ELF-1 (cell line): ENCODE results near the gene COL9A3.

Experiments
- DNase-seq: peaks from one replicate; pipeline ENCODE4 v3.0.0-alpha.2; 2016; ENCODE audit warnings: low read depth, low spot score

Gene COL9A3

DNA sequence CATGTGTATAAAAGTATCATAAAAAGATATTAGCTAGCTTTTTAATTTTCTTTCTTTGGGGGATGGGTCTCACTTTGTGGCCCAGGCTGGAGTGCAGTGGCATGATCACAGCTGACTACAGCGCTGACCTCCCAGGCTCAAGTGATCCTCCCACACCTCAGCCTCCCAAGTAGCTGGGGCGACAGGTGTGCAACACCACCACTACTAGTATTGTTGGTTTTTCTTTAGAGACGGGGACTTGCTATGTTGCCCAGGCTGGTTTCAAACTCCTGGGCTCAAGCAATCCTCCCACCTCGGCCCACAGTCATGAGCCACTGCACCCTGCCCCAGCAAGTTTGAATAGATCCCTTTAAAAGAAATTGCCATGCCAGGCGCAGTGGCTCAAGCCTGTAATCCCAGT lies 38.3 kb downstream of the COL9A3 start:
- no peak for DNase-seq

DNA sequence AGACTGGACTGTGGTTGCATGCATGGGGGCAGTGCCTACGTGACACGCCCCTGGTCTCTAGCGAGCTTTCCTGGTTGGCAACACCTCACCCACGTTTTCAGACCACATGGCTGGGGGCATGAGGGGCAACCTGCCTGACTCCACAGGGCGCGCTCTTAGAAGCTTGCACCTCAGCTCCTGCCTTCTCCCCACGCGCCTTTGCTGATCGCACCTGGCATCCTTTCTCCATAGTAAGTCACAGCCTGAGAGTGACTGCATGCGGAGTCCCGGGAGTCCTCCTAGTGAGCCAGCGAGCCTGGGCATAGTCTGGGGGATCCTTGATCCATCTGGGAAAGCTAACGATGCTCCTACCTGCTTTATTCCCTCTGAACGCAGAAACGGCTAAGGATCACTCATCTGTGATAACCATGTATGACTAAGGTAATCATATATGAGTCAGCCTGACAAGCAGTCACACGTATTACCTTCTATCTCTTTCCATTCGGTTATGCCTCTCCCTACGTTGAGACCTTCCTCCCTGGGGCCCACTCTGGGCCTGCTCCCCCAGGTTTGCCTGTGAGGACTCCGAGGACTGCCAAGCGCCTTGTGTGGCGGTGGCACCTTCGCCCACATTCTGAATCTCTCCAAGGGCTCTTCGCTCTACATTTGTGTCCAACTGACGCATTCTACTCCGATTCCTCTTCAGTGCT lies 40.2 kb downstream of the COL9A3 start:
- DNase-seq, result no peak

DNA sequence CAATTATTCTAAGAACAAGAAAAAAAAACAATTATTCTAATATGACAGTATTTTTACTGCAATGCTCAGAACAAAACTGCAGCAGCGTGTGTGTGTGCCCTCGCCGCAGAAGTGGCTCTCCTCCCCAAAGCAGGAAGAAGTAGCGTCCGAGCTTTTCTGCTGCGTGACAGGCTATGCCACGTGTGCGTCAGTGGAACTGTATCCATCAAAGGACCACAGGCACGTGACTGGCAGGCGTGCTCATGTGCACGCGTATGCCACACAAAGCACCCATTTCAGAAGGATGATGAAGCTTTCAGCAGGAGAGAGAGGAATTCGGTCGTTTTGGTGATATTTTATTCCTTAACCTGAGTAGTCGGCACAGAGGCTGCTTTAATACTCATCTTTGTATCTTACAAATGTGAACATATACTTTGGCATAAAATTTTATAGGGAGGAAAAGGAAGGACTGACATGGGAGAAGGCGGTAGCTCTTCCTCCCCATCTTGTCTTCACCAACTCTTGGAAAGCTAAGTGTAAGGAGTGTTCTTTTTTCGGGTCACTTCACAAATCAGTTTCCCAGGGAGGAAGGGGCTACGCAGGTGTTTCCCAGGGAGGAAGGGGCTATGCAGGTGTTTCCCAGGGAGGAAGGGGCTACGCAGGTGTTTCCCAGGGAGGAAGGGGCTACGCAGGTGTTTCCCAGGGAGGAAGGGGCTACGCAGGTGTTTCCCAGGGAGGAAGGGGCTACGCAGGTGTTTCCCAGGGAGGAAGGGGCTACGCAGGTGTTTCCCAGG lies 41.4 kb downstream of the COL9A3 start:
- no peak for DNase-seq

DNA sequence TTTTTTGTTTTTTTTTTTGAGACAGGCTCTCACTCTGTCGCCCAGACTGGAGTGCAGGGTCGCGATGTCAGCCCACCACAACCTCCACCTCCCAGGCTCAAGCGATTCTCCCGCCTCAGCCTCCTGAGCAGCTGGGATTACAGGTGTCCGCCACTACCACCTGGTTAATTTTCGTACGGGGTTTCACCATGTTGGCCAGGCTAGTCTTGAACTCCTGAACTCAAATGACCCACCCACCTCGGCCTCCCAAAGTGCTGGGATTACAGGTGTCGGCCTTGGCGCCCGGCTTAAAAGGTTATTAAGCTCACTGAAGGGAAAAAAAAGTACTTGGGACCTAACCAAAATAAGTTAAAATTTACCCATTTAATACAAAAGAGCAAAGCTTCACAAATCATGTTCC lies 42.9 kb downstream of the COL9A3 start:
- DNase-seq, result no peak

DNA sequence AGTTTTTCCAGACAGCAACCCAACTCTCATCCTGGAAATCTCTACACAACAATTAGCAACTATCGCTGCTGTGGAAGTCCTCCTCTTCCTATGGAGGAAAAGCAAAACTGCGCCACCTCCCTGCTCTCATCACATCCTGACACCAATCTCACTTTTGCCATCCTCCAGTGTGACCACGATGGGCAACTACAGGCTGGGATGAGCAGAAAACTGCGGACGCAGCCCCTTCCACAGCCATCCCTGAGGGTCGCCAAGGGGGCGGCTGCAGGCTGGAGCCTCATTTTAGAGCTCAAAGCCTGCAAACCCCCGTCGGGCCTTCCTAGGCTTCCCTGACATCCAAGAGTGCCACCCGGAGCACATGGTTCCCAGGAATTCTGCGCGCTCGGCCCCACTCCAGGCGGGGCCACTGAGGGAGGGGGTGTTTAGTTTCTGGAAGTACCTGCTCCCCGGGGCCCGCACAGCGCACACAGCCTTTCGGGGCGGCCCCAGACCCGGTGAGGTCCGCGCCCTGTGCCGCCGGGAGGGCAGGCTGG lies 43.6 kb downstream of the COL9A3 start:
- peak; percentile 50 for DNase-seq

DNA sequence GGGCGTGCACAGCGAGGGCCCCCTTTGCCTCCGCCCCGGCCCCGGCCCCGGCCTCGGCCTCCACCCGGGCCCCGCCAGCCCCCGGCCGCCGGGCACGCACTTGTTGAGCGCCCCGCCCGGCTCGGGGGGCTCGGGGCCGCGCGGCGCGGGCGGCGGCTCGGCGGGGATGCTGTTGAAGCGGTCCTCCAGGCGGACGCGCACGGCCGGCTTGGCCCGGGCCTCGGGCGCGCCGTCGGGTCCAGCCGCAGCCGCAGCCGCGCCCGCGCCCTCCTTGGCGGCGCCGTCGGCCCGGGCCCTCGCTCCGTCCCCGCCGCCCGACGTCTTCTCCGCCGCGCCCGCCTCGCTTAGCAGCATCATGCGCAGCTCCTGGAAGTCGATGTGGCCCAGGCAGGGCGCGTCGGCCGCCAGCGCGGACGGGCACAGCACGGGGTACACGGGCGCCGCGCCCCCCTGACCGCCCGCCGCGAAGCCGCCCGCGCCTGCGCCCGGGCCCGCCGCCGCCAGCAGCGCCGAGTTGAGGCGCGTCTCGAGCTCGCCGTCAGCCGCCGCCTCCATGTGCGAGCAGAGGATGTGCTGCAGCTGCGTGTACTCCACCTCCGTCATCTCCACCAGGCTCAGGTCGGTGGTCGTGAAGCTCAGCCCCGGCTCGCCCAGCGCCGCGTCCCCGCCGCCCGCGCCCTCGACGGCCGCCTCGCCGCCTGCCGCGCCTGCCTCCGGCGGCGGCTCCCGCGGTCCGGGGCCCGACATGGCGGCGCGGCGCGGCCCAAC lies 44.3 kb downstream of the COL9A3 start:
- DNase-seq, result no peak

DNA sequence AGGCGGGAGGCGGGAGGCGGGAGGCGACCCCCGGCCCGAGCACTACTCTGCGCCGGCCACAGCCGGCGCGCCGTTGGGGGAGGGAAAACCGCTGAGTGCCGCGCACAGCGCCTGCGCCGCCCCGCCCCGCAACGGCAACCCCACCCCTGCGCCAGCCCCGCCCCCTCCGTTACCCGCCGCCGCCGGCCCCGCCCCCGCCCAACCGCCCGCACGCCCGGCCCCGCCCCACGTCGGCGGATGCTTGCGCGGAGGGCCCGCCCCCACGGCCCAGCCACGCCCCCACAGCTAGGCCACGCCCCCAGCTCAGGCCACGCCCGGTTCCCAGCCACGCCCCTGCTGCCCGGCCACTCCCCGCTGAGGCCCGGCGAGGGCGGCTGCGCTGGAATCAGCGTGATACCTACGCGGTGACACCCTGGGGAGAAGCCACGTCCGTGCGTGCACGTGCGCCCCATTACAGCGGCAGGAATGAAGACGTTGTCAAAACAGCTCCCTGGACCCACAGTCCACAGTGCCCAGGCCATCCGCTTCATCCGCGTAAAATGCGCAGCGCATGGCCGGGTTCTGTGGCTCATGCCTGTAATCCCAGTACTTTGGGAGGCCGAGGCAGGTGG lies 45.0 kb downstream of the COL9A3 start, which contains the start of gene TCFL5:
TCFL5 (minus strand) TSS at position 97 of the 611 bp plus-strand sequence. CDS start 152 bp downstream, outside the sequence.
- peak; percentile 83 for DNase-seq

DNA sequence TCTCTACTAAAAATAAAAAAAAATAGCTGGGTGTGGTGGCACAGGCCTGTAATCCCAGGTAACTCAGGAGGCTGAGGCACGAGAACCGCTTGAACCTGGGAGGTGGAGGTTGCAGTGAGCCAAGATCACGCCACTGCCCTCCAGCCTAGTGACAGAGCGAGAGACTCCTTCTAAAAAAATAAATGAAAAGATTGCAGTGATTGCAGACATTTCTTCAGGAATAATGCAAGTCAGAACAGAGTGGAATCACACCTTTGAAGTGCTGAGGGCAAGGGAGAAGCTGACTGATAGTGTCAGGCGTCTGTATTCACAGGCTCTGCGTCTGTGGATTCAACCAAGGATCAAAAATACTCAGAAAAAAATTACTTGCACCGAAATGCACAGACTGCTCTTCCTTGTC lies 47.4 kb downstream of the COL9A3 start:
- no peak for DNase-seq

DNA sequence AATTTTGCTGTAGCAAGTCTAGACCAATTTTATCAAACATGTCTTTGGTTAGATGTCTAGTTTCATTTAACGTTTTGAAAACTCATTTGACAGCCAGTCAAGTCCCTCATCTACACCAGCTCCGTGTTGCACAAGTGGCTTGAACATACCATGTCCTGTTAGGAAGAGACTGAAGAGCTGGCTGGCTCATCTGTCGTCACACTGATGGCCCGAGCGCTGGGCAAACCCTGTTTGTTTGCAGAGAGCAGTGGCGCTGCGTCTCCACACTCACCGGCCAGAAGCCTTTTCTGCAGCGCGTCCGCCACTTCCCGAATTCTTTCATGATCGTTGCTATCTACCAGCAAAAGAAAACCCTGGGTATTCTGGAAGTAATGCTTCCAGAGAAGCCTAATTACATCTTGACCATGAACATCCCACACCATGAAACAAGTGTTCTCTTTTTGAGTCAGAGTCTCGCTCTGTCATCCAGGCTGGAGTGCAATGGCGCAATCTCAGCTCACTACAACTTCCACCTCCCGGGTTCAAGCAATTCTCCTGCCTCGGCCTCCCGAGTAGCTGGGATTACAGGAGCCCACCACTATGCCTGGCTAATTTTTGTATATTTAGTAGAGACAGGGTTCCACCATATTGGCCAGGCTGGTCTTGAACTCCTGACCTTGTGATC lies 55.5 kb downstream of the COL9A3 start:
- DNase-seq, result no peak

DNA sequence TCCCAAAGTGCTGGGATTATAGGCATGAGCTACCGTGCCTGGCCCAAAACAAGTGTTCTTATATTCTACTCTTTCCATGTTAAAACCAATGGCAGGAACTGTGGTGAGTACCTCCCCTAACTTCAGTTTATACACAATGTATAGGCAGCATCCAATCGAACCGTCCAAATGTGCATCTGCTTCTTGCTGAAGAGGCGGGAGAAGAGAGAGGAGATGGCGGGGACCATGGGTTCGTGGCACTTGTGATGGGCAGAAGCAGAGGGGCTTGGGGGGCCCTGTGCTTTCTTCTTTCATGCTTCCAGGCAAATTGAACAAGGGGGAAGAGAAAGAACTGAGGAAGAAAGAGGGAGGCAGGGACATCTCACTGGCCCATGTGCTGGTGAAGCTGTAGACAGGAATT lies 56.0 kb downstream of the COL9A3 start:
- no peak for DNase-seq

DNA sequence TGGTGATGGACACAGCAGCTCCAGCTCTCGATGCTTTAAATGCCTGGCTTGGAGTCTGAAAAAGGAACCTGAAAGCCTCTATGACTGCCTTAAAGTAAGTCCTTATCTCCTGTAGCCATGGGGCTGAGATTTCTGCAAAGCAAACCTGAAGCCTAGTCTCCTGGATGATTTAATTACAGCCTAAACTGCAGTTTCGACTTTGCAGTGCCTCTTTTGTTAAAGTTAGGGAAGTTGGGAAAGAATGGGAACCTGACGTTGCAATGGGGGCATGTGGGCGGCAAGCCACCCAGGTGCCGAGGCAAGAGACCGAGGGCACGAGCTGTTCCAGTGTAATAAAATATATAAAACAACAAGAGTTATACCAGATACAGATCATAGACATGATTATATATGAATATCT lies 56.4 kb downstream of the COL9A3 start:
- DNase-seq, result no peak

DNA sequence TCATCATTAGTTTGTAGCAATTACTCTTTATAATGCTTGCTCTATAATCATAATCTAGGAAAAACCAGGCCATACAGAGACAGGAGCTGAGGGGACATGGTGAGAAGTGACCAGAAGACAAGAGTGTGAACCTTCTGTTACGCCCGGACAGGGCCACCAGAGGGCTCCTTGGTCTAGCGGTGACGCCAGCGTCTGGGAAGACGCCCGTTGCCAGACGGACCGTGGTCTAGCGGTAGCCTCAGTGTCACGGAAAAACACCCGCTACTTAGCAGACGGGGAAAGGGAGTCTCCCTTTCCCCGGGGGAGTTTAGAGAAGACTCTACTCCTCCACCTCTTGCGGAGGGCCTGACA lies 56.8 kb downstream of the COL9A3 start:
- peak; percentile 65 for DNase-seq

DNA sequence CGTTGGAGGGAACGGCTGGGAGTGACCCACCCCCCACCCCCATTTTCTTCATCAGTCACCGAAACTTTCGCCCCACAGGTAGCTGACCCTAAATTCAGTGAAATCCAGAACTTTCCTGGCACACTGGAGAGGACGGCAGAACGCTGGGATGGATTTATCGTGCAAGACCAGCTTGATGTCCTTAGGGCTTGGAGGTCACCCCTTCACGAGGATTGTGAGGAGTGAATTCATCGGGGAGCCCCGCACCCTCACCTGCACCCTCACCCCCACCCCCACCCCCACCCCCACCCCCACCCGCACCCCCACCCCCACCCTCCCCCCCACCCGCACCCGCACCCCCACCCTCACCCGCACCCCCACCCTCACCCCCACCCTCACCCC lies 58.1 kb downstream of the COL9A3 start:
- DNase-seq, result no peak

DNA sequence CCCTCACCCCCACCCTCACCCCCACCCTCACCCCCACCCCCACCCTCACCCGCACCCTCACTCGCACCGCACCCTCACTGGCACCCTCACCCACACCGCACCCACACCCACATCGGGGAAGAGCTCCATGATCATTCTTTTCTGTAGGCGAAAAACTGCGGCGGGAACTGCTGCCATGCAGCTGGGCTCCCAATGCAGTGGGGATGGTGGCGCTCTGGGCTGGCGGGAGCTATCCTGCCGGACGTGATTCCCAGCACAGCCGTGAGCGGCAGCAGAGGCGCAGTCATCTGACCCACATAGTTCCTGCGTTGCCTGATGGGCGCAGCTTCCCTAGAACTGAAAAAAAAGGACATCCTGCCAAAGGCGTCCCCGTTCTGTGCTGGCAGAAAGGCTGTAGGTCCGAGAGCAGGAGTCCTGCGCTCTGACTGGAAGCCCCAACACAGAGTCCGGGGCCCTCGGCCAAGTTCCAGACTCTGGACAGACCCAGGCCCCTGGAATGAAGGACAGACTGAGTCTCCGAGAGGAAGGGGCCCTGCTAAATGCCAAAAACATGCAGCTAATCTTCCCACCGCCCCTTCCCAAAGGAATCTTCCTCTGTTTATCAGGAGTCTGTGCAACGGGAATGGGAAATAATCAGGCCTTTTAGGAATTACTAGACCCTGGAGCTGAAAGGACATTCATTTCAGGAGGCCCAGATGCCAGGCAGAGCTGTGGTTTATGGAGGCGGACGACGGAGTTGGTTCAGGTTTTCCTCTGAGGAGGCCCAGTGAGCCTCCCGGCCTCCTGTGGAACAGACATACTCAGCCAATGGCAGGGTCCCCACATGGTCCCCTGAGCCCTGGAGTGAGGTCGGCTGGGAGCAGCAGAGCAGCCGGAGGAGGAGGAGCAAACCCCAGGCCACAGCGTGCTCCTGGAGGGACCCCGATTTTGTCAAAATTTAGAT lies 58.8 kb downstream of the COL9A3 start:
- DNase-seq, result peak; percentile 94

DNA sequence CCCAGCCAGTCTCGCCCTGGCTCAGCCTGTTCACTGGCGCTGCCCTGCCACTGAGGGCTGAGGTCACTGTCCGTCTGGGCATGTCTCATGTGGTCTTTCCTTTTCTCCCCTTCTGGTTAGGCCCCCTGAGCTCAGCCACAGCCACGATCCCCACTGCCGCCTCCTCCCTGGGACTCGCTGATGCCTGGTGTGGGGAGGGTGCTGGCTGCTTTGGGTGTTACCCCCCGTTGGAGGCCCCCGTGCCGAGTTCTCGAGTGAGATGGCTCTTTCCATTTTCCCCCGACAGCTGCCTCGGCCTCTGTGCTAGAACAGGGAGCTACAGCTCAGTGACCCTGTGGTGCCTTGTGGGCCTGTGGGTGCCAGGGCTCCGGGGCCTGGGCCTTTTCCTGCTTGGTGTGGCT lies 59.7 kb downstream of the COL9A3 start:
- DNase-seq, result no peak

DNA sequence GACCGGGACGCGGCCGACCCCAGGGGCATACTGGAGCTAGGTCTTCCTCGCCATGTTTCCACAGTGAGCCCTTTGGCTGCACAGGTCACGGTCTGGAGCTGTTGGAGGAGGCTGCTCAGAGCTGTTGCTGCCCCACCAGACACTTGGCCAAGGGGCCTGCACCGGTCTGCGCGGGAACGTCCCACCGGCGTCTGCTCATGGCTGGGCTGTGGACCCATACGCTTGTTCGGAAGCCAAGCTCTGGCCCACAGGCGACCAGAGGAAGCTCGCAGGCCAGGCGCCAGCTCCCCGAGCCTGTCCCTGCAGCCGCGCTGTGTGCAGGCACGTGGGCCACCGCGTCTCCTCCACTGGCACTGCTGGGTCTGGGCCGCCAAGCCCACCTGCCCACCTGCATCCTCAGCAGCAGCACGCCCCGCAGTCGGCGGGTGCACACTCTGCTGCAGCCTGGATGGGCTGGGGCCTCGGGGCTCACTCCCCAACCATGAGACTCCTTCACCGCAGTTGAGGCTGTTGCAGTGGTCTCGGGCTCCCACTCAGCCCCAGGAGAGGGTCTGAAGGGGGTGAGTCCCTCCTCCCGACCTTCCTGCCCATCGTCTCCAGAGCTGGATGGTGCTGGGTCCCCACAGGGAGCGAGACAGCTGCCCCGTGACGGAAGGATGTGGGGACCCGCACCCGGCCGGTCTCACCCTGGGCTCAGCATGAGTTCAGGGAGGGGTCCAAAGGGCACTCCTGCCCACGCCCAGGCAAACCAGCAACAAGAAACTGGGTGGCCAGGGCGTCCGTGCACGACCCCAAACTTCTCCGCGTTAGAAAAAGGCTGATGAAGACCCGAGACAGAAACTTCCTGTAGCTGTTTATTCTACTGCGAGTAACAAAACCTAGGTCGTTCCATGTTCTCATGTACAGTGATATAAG lies 60.3 kb downstream of the COL9A3 start:
- DNase-seq, result peak; percentile 94

DNA sequence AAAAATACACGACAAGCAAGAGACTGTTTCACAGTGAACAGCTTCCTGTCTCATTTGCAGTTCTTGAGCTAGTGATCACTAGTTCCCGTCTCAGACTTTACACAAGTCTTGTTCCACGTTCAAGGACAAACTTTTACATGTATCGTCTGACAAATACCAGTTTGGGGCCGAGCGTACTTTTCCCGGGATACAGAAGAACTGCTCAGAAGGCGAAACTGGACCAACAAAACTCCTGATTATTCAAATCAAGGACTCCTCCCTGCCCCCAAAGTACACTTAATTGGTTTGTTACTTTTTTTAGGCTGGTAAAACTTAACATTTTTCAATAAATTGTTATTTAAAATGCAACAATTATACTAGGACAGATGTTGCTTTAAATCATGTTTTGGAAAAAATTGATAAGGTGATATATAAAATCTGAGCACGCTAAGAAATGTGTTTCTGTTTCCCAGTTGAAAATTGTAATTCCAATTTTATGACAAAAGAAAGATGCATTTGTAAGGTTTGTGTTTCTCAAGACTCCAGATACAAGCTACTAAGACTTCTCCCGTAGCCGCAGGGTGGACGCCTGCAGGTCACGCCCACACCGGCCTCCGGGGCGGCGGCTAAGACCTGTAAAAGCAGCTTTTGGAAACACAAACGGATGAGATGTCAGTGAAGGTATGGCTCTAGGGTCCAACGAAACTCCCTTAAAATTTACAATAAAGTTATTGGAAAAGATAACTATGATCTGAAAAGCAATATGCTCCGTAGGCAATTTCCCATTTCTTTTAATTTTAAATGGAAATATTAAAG lies 61.6 kb downstream of the COL9A3 start:
- peak; percentile 74 for DNase-seq
